ENCODE measurements around the gene COX5A. TPM values are rescaled to one million over a fixed set of nuclear protein-coding genes. Genes with fewer than 3 reads are reported as not detected.
"Not testable (repeated sequence)": the region's sequence is repeated elsewhere in the genome, so short reads cannot be mapped to it uniquely, and the experiment has no call there.

Gene COX5A
- total RNA-seq, 2 donors from 2014 or later, result 314 to 323 TPM

GRCh38 chr15:74891469-74891868 lies 46.4 kb downstream of the COX5A start:
- DNase-seq (ENCODE audit: low spot score in 2 of 2) (no peak), ATAC-seq (no peak)
- Mint-ChIP-seq H3K27ac (peak overlapping the region in 1 of 2 donors; percentile 63), H3K36me3 (peaks cover 6 to 41% of the 10 kb centered on the region in 2 donors), H3K9me3 (no peaks in the 10 kb centered on the region)

- DNase-seq (ENCODE audit: low spot score in 2 of 2), result no peak
- peak overlapping the region in 1 of 2 donors; percentile 87 for H3K27ac Mint-ChIP-seq
- no peaks in the 10 kb centered on the region for H3K9me3 Mint-ChIP-seq
- ATAC-seq, result no peak
- peaks cover 6 to 41% of the 10 kb centered on the region in 2 donors for H3K36me3 Mint-ChIP-seq
These were observed 47.3 kb downstream of the COX5A start for GRCh38 chr15:74890665-74890960.

- ATAC-seq (peak; percentile 94 to 99), DNase-seq (ENCODE audit: low spot score in 2 of 2) (peak; percentile 87 to 89)
- Mint-ChIP-seq H3K9me3 (no peaks in the 10 kb centered on the region), H3K27ac (peak within 1 kb of the TSS; percentile 87 to 92), H3K36me3 (peaks cover 6 to 41% of the 10 kb centered on the region in 2 donors)
These were observed 47.8 kb downstream of the COX5A start, which contains the start of gene MPI for GRCh38 chr15:74889883-74890664. TSS of gene MPI (plus strand) at chr15:74890042. CDS start at chr15:74890074, 32 bp downstream.

- peak; percentile 36 to 54 for ATAC-seq
- peak overlapping the region; percentile 87 to 92 for H3K27ac Mint-ChIP-seq
- DNase-seq (ENCODE audit: low spot score in 2 of 2), result no peak
- peaks cover 6 to 41% of the 10 kb centered on the region in 2 donors for H3K36me3 Mint-ChIP-seq
- H3K9me3 Mint-ChIP-seq, result no peaks in the 10 kb centered on the region
These were observed 48.4 kb downstream of the COX5A start for GRCh38 chr15:74889390-74889882.

GRCh38 chr15:74888716-74889115 lies 49.2 kb downstream of the COX5A start:
- no peak for ATAC-seq
- no peaks in the 10 kb centered on the region for H3K9me3 Mint-ChIP-seq
- no peak for DNase-seq (ENCODE audit: low spot score in 2 of 2)
- H3K36me3 Mint-ChIP-seq, result peaks cover 4 to 38% of the 10 kb centered on the region in 2 donors
- peak overlapping the region in 1 of 2 donors; percentile 87 for H3K27ac Mint-ChIP-seq

GRCh38 chr15:74887537-74888193 lies 50.2 kb downstream of the COX5A start:
- not testable (repeated sequence) for H3K9me3 Mint-ChIP-seq; ATAC-seq; H3K27ac Mint-ChIP-seq; DNase-seq (ENCODE audit: low spot score in 2 of 2)
- peaks cover 0 to 27% of the 10 kb centered on the region in 2 donors for H3K36me3 Mint-ChIP-seq

GRCh38 chr15:74885461-74885860 lies 52.4 kb downstream of the COX5A start:
- peaks cover 0 to 5% of the 10 kb centered on the region in 2 donors for H3K9me3 Mint-ChIP-seq
- no peak overlapping the region for H3K27ac Mint-ChIP-seq
- peaks cover 0 to 9% of the 10 kb centered on the region in 2 donors for H3K36me3 Mint-ChIP-seq
- ATAC-seq, result no peak
- no peak for DNase-seq (ENCODE audit: low spot score in 2 of 2)

- DNase-seq (ENCODE audit: low spot score in 2 of 2), result no peak
- peaks cover 0 to under 1% of the 10 kb centered on the region in 2 donors for H3K36me3 Mint-ChIP-seq
- no peak overlapping the region for H3K27ac Mint-ChIP-seq
- peaks cover 0 to 5% of the 10 kb centered on the region in 2 donors for H3K9me3 Mint-ChIP-seq
- ATAC-seq, result no peak
These were observed 53.2 kb downstream of the COX5A start for GRCh38 chr15:74884428-74885223.

- Mint-ChIP-seq H3K9me3 (peaks cover 0 to 5% of the 10 kb centered on the region in 2 donors), H3K27ac (peak overlapping the region in 1 of 2 donors; percentile 22), H3K36me3 (no peaks in the 10 kb centered on the region)
- no peak for ATAC-seq
- no peak for DNase-seq (ENCODE audit: low spot score in 2 of 2)
These were observed 55.3 kb downstream of the COX5A start for GRCh38 chr15:74882528-74882927.

GRCh38 chr15:74878273-74878672 lies 59.6 kb downstream of the COX5A start:
- DNase-seq (ENCODE audit: low spot score in 2 of 2) (no peak), ATAC-seq (no peak)
- Mint-ChIP-seq H3K27ac (no peak overlapping the region), H3K36me3 (no peaks in the 10 kb centered on the region), H3K9me3 (peaks cover 0 to 5% of the 10 kb centered on the region in 2 donors)

GRCh38 chr15:74873756-74874424 lies 64.0 kb downstream of the COX5A start:
- ATAC-seq (no peak), DNase-seq (ENCODE audit: low spot score in 2 of 2) (no peak)
- peaks cover 15 to 16% of the 10 kb centered on the region in 2 donors for H3K36me3 Mint-ChIP-seq

GRCh38 chr15:74873036-74873755 lies 64.7 kb downstream of the COX5A start, which contains the start of gene SCAMP2:
TSS of gene SCAMP2 (minus strand) at chr15:74873365. CDS start at chr15:74873255, 110 bp downstream.
- H3K9me3 Mint-ChIP-seq, result no peaks in the 10 kb centered on the region
- H3K27ac Mint-ChIP-seq, result peak within 1 kb of the TSS; percentile 96 to 98
- H3K36me3 Mint-ChIP-seq, result peaks cover 16 to 18% of the 10 kb centered on the region in 2 donors
- DNase-seq (ENCODE audit: low spot score in 2 of 2) (peak; percentile 89 to 91), ATAC-seq (peak; percentile 86 to 90)

More at GRCh38 chr15:74873756-74874424, 64.0 kb downstream of the COX5A start:
- Mint-ChIP-seq H3K9me3 (no peaks in the 10 kb centered on the region), H3K27ac (peak overlapping the region; percentile 84 to 96)

GRCh38 chr15:74872702-74873035 lies 65.2 kb downstream of the COX5A start:
- Mint-ChIP-seq H3K36me3 (peaks cover 20 to 23% of the 10 kb centered on the region in 2 donors), H3K27ac (peak overlapping the region; percentile 96 to 98), H3K9me3 (no peaks in the 10 kb centered on the region)
- DNase-seq (ENCODE audit: low spot score in 2 of 2) (no peak), ATAC-seq (no peak)

- no peaks in the 10 kb centered on the region for H3K9me3 Mint-ChIP-seq
- ATAC-seq (no peak), DNase-seq (ENCODE audit: low spot score in 2 of 2) (no peak)
- peak overlapping the region; percentile 88 to 89 for H3K27ac Mint-ChIP-seq
- peaks cover 20 to 32% of the 10 kb centered on the region in 2 donors for H3K36me3 Mint-ChIP-seq
These were observed 67.2 kb downstream of the COX5A start for GRCh38 chr15:74870436-74871215.

Data from activated naive CD4-positive, alpha-beta T cell treated with anti-CD3 and anti-CD28 coated beads, Interleukin-2, amount 50 U/mL, for 72 hours (primary cell).